Left kidney (tissue), 2 donors: Measurements from ENCODE around the gene UBTF. TPM values are rescaled to one million over a fixed set of nuclear protein-coding genes. Genes with fewer than 3 reads are reported as not detected.
A peak's percentile ranks its signal among the peaks of the same experiment; 100 is the strongest.

Experiments used
- DNase-seq: peaks from one replicate; pipeline ENCODE4 v3.0.0-alpha.2; 2013
- polyA plus RNA-seq: library from polyadenylated mRNA; unstranded; fragments of 120-200 nt; gene quantifications from one replicate; pipeline ENCODE4 v1.2.1, GENCODE V29; 2013; ENCODE audit not compliant: insufficient read length

The UBTF gene
- polyA plus RNA-seq, 1 donor = 121 TPM

GRCh38 chr17:44198721-44199552 is 20.5 kb downstream of the UBTF start:
- DNase-seq = peak; percentile 45

DNA sequence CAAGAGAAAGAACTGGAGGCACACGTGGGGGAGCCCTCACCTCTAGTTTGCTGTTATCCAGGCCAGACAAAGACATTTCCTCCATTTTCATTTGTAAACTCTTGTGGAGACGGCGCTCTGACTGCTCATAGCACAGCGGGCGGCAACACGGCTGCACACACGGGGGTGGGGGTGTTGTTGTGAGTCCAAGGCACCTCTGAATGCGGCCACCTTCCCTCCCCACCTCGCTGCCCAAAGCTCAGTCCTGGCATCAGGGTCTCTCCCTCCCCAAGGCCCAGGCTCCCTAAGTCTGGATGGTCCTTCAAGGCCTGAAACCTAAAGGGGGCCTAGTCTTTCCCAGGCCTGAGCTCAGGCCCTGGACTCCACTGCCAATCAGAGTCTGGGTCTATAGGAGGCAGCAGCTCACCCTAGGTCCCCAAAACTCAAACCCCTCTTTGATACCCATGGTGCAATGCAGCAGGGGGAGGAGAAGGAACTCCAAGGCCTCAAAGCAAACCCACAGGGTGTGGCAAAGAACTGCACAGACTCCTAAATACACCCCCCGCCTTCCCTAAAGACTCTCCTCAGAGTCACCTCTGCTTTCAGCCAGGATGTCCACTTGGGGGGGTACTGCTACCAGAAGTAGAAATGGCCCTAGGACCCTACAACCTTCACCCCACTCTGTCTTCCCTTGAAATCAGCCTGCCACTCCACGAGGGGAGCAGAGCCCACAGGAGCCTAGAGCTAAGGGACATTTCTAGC is 21.3 kb downstream of the UBTF start:
- DNase-seq = peak; percentile 30

DNA sequence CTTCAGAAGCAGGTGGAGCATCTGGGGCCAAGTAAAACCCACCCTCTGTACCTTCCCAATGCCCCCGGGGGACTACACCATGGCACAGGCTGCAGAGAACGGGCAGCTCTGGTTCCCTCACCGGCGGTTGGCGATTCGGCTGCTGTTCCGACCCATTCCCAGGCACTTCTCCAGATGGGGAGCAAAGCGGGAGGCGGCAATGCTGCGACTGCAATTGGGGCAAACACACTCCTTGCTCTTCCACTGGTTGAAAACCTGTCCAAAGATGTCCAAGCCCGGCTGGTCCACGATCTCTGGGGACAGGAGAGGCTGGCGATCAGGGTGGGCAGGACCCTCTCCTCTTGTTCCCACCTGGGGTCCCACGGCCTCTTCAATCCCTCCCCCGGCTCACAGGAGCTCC is 22.4 kb downstream of the UBTF start:
- DNase-seq = no peak

DNA sequence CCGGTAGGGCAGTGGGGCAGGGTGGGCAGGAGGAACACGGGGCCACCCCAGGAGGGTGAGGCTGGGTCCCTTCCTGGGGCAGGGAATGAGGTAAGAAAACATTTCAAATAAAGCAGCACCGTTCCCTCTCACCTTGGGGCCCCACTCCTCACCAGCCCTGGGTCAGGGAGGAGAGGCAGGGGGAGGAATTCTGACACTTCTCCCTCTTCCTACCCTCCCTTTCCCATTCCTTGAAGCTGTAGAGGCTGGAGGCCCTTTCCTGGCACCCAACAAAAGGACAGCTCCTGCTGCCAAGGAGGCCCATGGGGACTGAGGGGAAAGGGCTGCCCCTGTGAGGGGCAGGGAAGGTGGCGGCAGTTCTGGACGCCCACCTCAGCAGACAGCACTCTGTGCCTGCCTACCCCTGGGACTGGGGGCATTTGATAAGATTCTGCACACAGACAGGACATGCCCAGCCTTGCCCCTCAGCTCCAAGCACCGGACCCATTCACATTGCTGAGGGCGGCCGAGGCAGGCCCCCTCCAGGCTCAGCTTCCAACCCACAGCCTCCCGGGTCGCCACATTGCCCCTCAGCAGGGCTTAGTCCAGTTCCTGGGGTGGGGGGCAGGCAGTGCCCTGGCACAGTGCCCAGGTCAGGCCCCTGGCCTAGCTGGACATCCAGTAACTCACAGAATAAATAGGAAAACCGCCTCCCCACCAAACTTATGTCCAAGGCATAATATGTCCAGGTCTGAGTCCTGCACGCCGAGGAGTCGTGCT is 26.0 kb downstream of the UBTF start:
- DNase-seq = no peak

DNA sequence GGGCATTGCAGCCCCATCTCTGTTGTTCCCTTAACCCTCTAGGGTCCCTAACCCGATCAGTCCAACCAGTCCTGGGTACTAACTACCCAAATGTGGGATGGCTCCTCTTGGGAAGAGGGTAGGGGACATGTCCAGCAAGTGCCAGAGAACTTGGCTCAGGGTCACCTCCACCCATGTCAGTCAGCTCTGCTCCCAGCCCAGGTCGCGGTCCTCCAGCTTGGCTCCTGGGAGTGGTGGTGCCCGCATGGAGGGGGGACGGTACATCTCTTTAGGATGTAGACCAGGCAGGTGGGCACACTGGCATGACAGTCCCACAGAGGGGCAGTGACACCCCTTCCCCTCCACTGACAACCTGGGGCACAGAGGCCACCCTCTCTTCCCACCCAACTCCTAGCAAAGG is 26.7 kb downstream of the UBTF start:
- no peak for DNase-seq

DNA sequence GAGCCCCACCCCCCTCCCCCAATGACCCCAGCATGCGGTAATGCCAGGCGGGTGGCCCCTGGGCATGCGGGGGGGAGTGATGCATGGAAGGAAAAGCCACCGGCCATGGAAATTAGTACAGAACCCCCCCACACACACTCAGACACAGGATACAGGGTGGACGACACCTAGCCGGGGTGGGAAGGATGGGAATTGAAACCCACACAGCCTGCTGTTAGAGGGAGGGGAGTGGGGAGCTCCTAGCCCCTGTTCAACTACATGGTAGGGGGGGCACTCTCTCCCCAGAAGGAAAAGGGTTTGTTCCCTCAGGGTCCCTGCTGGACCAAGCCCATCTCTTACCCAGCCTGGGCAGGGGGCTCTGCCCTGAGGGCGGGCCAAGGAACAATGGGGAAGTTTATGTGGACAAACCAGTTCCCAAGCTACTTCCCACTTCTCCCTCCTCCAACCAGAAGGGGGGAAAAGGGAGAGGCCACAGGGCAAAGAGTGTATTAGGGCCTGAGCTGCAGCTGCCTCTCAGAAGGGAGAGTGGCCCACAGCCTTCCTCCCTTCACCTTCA is 27.5 kb downstream of the UBTF start:
- DNase-seq = no peak

DNA sequence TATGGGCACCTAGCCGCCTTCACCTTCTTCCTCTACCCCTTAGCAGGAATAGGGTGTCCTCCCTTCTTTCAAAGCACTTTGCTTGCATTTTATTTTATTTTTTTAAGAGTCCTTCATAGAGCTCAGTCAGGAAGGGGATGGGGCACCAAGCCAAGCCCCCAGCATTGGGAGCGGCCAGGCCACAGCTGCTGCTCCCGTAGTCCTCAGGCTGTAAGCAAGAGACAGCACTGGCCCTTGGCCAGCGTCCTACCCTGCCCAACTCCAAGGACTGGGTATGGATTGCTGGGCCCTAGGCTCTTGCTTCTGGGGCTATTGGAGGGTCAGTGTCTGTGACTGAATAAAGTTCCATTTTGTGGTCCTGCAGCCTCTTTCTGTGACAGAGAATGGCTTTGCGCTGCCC is 28.1 kb downstream of the UBTF start:
- no peak for DNase-seq

- DNase-seq = no peak
These were observed 29.0 kb downstream of the UBTF start for GRCh38 chr17:44190481-44190880.

- DNase-seq = no peak
These were observed 30.7 kb downstream of the UBTF start for GRCh38 chr17:44188576-44189403.

- no peak for DNase-seq
These were observed 32.2 kb downstream of the UBTF start for GRCh38 chr17:44187131-44187899.

DNA sequence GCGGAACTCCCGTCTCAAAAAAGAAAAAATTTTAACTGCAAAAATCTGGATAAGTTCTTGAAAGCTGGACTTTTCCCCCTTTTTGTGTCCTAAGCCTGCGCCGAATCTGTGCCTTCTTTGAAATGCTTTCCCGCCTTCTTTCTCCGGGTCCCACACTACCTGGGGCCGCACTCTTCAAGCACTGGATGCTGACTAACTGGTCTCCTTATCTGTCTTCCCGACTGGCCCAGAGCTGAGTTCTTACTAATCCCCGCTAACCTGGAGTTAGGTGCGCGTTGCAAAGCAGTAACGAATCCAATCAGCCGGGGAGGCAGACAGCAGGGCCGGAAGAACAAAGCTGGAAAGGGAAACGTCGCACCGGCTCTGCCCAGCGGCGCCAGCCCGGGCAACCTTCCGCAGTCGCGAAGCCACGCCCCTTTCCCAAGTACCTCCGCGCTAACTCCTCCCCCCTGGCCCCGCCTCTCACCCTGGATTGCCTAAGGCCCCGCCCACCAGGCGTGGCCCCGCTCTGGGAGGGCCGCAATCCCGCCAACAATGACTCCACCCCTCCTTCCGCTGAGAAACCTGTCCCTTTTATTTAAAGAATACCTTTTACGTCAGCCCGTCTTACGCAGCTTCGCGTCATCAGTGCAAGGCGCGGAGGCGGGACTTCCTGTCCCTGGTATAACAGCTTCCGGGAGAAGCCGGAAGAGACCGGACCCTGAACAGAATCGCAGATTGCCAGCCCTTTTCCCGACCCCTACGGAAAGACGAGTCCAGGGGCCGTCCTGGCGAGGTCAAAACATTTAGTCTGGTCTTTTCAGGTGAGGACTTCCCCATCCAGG is 33.0 kb downstream of the UBTF start, which contains the start of gene TMUB2:
Gene TMUB2 (plus strand): TSS at position 666 of the 824 bp plus-strand sequence. CDS start 737 bp downstream, outside the sequence.
- peak; percentile 98 for DNase-seq

GRCh38 chr17:44184212-44184810 is 35.2 kb downstream of the UBTF start:
- no peak for DNase-seq

- no peak for DNase-seq
These were observed 36.5 kb downstream of the UBTF start for GRCh38 chr17:44183024-44183423.

DNA sequence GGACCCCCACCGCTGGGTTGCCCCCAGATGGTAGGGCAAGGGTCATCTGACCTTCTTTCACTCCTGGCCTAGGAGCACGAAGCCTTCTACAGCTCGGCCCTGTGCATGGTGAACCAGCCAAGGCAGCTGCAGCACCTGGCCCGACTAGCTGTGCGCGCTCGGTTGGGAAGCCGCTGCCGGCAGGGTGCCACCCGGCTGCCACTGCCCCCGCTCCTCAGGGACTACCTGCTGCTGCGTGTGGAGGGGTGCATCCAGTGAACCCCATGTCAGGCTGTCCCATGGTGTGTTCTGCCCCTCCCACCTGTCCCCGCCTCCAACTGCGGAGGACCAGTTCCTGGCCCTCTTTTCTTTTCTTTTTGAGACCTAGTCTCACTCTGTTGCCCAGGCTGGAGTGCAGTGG is 41.3 kb downstream of the UBTF start:
- no peak for DNase-seq

- no peak for DNase-seq
These were observed 41.8 kb downstream of the UBTF start for GRCh38 chr17:44177640-44178039.

- DNase-seq = no peak
These were observed 42.6 kb downstream of the UBTF start for GRCh38 chr17:44176671-44177501.

DNA sequence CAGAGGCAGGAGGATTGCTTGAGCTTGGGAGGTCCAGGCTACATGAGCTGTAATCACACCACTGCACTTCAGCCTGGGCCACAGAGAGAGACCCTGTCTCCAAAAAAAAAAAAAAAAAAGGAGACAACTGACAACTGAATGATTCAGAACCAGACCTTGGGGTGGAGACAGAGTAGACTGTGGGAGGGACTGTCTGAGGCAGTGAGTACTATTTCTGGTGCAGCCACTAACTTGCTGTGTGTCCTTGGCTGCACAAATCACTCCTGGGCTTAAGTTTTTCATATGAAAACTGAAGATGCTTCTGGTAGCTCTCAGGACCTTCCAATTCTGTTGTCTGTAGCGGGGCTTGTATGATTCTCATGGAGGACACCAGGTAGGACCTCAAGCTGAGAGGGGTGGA is 43.2 kb downstream of the UBTF start:
- DNase-seq = no peak

GRCh38 chr17:44174427-44174826 is 45.0 kb downstream of the UBTF start:
- DNase-seq = no peak
